GM23338 (cell line): ENCODE results near the gene SCYGR6. TPM values are rescaled to one million over a fixed set of nuclear protein-coding genes. Genes with fewer than 3 reads are reported as not detected.

Source experiments
- ATAC-seq: fragments of 200-7000 bp; cut with Tn5 transposase; 3 replicates; pipeline ENCODE4 v1.9.1; 2020
- DNase-seq: peaks from one replicate; pipeline ENCODE4 v3.0.0-alpha.2; 2015; ENCODE audit warnings: low spot score
- H2AFZ ChIP-seq: fragments of 200-600 bp; sonication (generic); 2 replicates; pipeline ENCODE4 v1.8.0; 2016; ENCODE audit warnings: antibody characterized with exemption, mild to moderate bottlenecking, moderate library complexity
- H3F3A ChIP-seq: fragments of 200-600 bp; sonication (generic); replicated peaks from 2 replicates; pipeline ENCODE4 v1.8.0; 2017; ENCODE audit warnings: antibody characterized with exemption, mixed run types, low read depth
- H3K27ac ChIP-seq: fragments of 200-600 bp; sonication (generic); 2 replicates; pipeline ENCODE4 v1.6.1; 2016; ENCODE audit warnings: low read depth
- H3K27me3 ChIP-seq: fragments of 200-600 bp; sonication (generic); 2 replicates; pipeline ENCODE4 v1.8.0; 2016; ENCODE audit warnings: mild to moderate bottlenecking, mixed run types, moderate library complexity; ENCODE audit not compliant: insufficient read depth
- H3K36me3 ChIP-seq: fragments of 200-600 bp; sonication (generic); 2 replicates; pipeline ENCODE4 v1.8.0; 2016; ENCODE audit warnings: mild to moderate bottlenecking; ENCODE audit not compliant: insufficient read depth
- H3K4me1 ChIP-seq: fragments of 200-600 bp; sonication (generic); 2 replicates; pipeline ENCODE4 v1.8.0; 2016; ENCODE audit warnings: mild to moderate bottlenecking, moderate library complexity; ENCODE audit not compliant: insufficient read depth
- H3K4me2 ChIP-seq: fragments of 200-600 bp; sonication (generic); 2 replicates; pipeline ENCODE4 v1.7.1; 2017; ENCODE audit warnings: mixed run types
- H3K4me3 ChIP-seq: fragments of 200-600 bp; sonication (generic); 2 replicates; pipeline ENCODE4 v1.6.1; 2016; ENCODE audit warnings: mixed run types
- H3K79me2 ChIP-seq: fragments of 200-600 bp; sonication (generic); replicated peaks from 2 replicates; pipeline ENCODE4 v1.8.0; 2017; ENCODE audit warnings: mild to moderate bottlenecking; ENCODE audit not compliant: insufficient read depth
- H3K9me2 ChIP-seq: fragments of 200-600 bp; sonication (generic); 2 replicates; pipeline ENCODE4 v1.8.0; 2017; ENCODE audit not compliant: insufficient read depth
- H4K20me1 ChIP-seq: fragments of 200-600 bp; sonication (generic); replicated peaks from 2 replicates; pipeline ENCODE4 v1.8.0; 2017; ENCODE audit warnings: mild to moderate bottlenecking; ENCODE audit not compliant: insufficient read depth
- H3K27ac Mint-ChIP-seq: 2 replicates; pipeline ENCODE4 v1.8.0; 2020; ENCODE audit warnings: inconsistent platforms, mild to moderate bottlenecking, moderate library complexity, mixed read lengths
- H3K27me3 Mint-ChIP-seq: 3 replicates; pipeline ENCODE4 v1.8.0; 2022; ENCODE audit warnings: low read depth, mild to moderate bottlenecking, moderate library complexity, mixed read lengths, inconsistent platforms; ENCODE audit not compliant: insufficient read depth, poor library complexity
- H3K36me3 Mint-ChIP-seq: 3 replicates; pipeline ENCODE4 v1.8.0; 2021; ENCODE audit warnings: low read depth, mild to moderate bottlenecking, inconsistent platforms, moderate library complexity, mixed read lengths
- H3K4me1 Mint-ChIP-seq: 3 replicates; pipeline ENCODE4 v1.8.0; 2020; ENCODE audit warnings: mild to moderate bottlenecking, inconsistent platforms, mixed read lengths
- H3K4me3 Mint-ChIP-seq: 3 replicates; pipeline ENCODE4 v1.8.0; 2021; ENCODE audit warnings: moderate library complexity, mild to moderate bottlenecking, inconsistent platforms, mixed read lengths
- H3K9me3 Mint-ChIP-seq: 3 replicates; pipeline ENCODE4 v1.8.0; 2020; ENCODE audit warnings: moderate library complexity, mild to moderate bottlenecking, inconsistent platforms, mixed read lengths
- CREB1 ChIP-seq: fragments of 250-450 bp; sonication (Bioruptor Pico); IDR thresholded peaks from 2 replicates; pipeline ENCODE4 v1.5.0; 2020; ENCODE audit warnings: low read depth, mild to moderate bottlenecking, moderate library complexity
- CTCF ChIP-seq, 2 experiments: fragments of 200-600 bp in 1 of 2; sonication (generic) in 1 of 2; conservative IDR thresholded peaks; 2 replicates each; pipeline versions ENCODE4 v1.5.1 to v1.6.1; 2016 to 2017; ENCODE audit warnings: antibody characterized with exemption in 2 of 2, low read depth in 2 of 2, mild to moderate bottlenecking in 2 of 2, moderate library complexity in 1 of 2
- EZH2 ChIP-seq: fragments of 200-600 bp; sonication (generic); IDR thresholded peaks from one replicate; pipeline ENCODE4 v1.8.0; 2017; ENCODE audit warnings: antibody characterized with exemption, mild to moderate bottlenecking, low read depth; ENCODE audit not compliant: unreplicated experiment
- JUNB ChIP-seq: IDR thresholded peaks from one replicate; pipeline ENCODE4 v1.6.1; 2016; ENCODE audit warnings: antibody characterized with exemption; ENCODE audit not compliant: unreplicated experiment
- NANOG ChIP-seq: IDR thresholded peaks from 2 replicates; pipeline ENCODE4 v1.6.1; 2016; ENCODE audit warnings: antibody characterized with exemption, borderline replicate concordance
- REST ChIP-seq: IDR thresholded peaks from one replicate; pipeline ENCODE4 v1.6.1; 2018; ENCODE audit warnings: antibody characterized with exemption; ENCODE audit not compliant: unreplicated experiment
- STAT1 ChIP-seq: IDR thresholded peaks from one replicate; pipeline ENCODE4 v1.6.1; 2016; ENCODE audit warnings: antibody characterized with exemption; ENCODE audit not compliant: unreplicated experiment
- ZNF114 ChIP-seq: fragments of 250-450 bp; sonication (Bioruptor Pico); IDR thresholded peaks from 2 replicates; pipeline ENCODE4 v1.5.0; 2020; ENCODE audit warnings: mild to moderate bottlenecking, moderate library complexity
- ZNF331 ChIP-seq: fragments of 250-450 bp; sonication (Bioruptor Pico); IDR thresholded peaks from 2 replicates; pipeline ENCODE4 v1.5.0; 2020; ENCODE audit warnings: low read depth, mild to moderate bottlenecking, moderate library complexity
- ZNF462 ChIP-seq: fragments of 250-450 bp; sonication (Bioruptor Pico); IDR thresholded peaks from 2 replicates; pipeline ENCODE4 v1.5.0; 2020; ENCODE audit warnings: mild to moderate bottlenecking, moderate library complexity
- polyA plus RNA-seq: library from polyadenylated mRNA; unstranded; fragments of >200 nt; fragmentation: Nextera tagmentation; extraction: Ambion mirVana; gene quantifications from 2 replicates; pipeline ENCODE4 v1.2.1, GENCODE V29; 2016
- total RNA-seq: library from RNA; depleted of rRNA; stranded (reverse); fragments of >200 nt; shearing (Covaris generic); gene quantifications from 2 replicates; pipeline ENCODE4 v1.2.3, GENCODE V29; 2014

Gene SCYGR6
- total and polyA plus RNA-seq, 2 experiments from 2014 or later: not detected

- TF ChIP-seq ZNF462 (no peak), CREB1 (CRISPR knock-in tag) (no peak), ZNF114 (CRISPR knock-in tag) (no peak), STAT1 (no peak), NANOG (no peak), REST (no peak)
Observed at GRCh38 chr2:227767830-227768229, 43.3 kb upstream of the SCYGR6 start (continued).

- no peak overlapping the region for H3K27ac Mint-ChIP-seq
- no peak overlapping the region for H3K4me3 Mint-ChIP-seq
- ATAC-seq (peak; percentile 99), DNase-seq (peak; percentile 94)
- H3K4me1 ChIP-seq: no peaks in the 10 kb centered on the region
- no peak overlapping the region for H2AFZ ChIP-seq
- no peaks in the 10 kb centered on the region for H3K9me2 ChIP-seq
- H3F3A ChIP-seq: no peaks in the 10 kb centered on the region
- H3K36me3 ChIP-seq: no peaks in the 10 kb centered on the region
- no peaks in the 10 kb centered on the region for H4K20me1 ChIP-seq
- H3K27me3 ChIP-seq: no peaks in the 10 kb centered on the region
- no peak overlapping the region for H3K27ac ChIP-seq
- H3K4me1 Mint-ChIP-seq: peaks cover 2% of the 10 kb centered on the region; the same call in 2 of the 3 replicates
- peaks cover 8% of the 10 kb centered on the region for H3K27me3 Mint-ChIP-seq
- TF ChIP-seq CTCF (conservative IDR thresholded peaks at IDR 0.05; ENCODE audit: low read depth in 2 of 2) (peak; percentile 86 to 97), ZNF114 (CRISPR knock-in tag) (no peak), CREB1 (CRISPR knock-in tag) (no peak), JUNB (no peak), REST (no peak), EZH2 (no peak), ZNF331 (CRISPR knock-in tag) (no peak)
- H3K4me2 ChIP-seq: no peak overlapping the region
- no peaks in the 10 kb centered on the region for H3K36me3 Mint-ChIP-seq
- no peak overlapping the region for H3K4me3 ChIP-seq
- H3K9me3 Mint-ChIP-seq: no peaks in the 10 kb centered on the region
- no peaks in the 10 kb centered on the region for H3K79me2 ChIP-seq
Observed at GRCh38 chr2:227766373-227766883, 41.9 kb upstream of the SCYGR6 start.
